GF-D8 (cell line): ENCODE results near the gene TRIM50.
"Not testable (repeated sequence)": the region's sequence is repeated elsewhere in the genome, so short reads cannot be mapped to it uniquely, and the experiment has no call there.

Experiments used
- DNase-seq: peaks from one replicate; lab custom pipeline; 2025; lab: John Stamatoyannopoulos, UW

TRIM50 gene

GRCh38 chr7:73314271-73314670 is 13.6 kb downstream of the TRIM50 start:
- no peak for DNase-seq

GRCh38 chr7:73313521-73313906 is 14.4 kb downstream of the TRIM50 start:
- DNase-seq: no peak

DNA sequence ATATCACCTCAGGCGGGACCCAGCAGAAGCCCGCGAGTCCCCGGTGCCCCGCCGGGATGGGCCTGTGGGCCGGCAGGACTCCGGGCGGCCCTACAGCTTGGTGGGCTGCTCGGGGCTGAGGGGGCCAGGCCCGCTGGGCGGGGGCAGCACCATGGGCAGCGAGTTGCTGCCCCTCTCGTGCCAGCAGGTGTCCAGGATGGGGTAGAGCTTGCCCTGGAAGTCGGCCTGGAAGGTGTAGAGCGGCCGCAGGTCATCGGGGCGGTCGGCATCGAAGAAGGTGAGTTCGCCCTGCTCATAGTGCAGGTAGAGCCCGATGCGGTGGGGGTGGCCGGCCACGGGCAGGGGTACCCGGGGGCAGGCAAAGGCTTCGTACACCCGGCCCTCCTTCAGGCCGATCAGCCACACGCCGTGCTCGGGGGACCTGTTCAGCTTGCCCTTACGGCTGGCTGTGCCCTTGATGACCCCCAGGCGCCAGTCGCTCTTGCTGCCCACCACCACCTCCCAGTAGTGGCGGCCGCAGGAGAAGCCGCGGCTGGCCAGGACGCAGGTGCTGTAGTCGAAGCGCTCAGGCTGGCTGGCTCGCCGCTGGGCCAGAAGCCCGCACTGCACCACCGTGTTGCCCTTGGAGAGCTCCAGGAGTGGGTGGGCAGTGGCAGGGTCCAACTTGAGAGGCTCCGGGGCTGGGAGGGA is 14.9 kb downstream of the TRIM50 start:
- no peak for DNase-seq

- not testable (repeated sequence) for DNase-seq
Measured at GRCh38 chr7:73311421-73311820, 16.5 kb downstream of the TRIM50 start.

- DNase-seq: peak; percentile 90
Measured at GRCh38 chr7:73308665-73309214, 19.1 kb downstream of the TRIM50 start, which contains the start of gene NSUN5. Gene NSUN5 (minus strand): TSS chr7:73308826. CDS start chr7:73308790, 36 bp downstream.

DNA sequence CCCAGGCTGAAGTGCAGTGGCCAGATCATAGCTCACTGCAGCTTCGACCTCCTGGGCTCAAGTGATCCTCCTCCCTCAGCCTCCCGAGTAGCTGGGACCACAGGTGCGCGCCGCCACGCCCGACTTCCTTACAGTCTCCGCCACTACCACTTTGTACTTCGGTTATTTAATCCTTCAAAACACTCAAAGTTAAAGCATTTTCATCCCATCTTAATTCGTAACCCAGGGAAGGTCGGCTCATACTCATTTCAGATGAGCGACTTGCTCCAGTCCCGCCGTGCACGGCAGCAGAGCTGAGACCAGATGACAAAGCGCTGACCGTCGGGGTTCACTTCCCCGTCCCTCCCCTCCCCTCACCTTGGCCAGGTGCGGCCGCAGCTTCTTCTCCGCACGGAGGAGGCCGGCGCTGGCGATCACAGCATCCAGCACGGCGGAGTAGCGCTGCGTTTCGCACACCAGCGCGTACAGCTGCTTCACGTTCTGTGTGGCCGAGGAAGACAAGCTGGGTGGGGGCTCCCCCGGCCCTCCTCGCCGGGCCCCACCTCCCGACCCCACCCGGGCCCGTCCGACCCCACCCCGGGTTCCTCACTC is 19.7 kb downstream of the TRIM50 start:
- no peak for DNase-seq

DNA sequence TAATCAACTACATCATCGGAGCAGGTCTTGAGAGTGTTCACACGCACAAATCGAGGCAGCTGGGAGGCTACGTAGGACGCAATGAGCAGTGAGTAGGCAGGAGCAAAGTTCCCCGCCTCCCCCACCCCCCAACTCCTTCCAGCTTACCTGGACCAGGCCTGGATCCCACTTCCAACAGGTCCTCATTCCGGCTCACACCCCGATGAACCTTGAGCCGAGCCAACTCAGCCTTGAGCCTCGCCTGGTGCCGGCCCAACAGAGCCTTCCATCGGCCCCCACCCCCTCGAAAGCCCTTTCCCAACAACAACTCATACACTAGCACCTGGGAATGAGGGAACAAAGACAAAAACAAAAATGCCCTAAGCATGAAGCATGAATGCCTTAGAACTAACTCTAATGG is 20.4 kb downstream of the TRIM50 start:
- DNase-seq: no peak

- DNase-seq: peak; percentile 92
Measured at GRCh38 chr7:73304612-73305387, 23.1 kb downstream of the TRIM50 start.

DNA sequence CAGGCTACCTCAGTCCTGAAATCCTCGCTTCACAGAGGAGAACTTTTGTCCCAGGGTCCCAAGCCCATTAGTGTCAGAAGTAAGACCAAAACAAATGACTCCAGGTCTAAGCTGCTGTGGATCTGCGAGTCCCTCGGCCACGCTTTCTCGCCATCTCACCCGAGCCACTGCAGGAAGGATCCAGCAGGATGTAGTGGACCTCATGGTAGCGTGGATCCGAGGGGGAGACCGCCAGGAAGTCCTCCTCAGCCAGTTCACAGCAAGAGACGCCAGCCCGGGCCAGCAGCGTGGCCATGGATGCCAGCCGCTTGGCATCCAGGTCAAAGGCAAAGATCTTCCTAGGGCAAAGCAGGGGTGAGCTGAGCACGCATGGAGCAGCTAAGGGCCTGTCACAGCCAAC is 23.8 kb downstream of the TRIM50 start:
- no peak for DNase-seq

- no peak for DNase-seq
Measured at GRCh38 chr7:73303546-73303945, 24.3 kb downstream of the TRIM50 start.

DNA sequence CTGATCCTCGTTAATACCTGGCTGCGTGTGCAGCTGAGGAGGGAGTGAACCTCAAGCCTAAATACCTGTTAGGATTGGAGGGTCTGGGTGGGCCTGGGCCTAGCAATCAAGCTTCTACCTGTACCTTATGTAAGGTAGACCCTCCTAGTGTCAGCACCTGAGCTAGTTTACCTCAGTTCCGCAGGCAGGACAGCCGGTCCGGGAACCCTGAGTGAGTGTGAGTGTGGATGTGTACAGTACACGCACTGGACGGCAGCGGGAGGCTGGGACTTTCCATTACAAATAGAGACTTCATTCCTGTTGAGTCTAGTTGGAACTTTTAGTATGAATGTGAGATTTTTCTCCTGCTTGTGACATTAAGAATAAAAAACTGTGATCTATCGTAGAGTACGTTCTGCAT is 25.0 kb downstream of the TRIM50 start:
- DNase-seq: not testable (repeated sequence)

GRCh38 chr7:73301108-73301507 is 26.8 kb downstream of the TRIM50 start:
- not testable (repeated sequence) for DNase-seq

GRCh38 chr7:73299812-73300211 is 28.1 kb downstream of the TRIM50 start:
- not testable (repeated sequence) for DNase-seq

DNA sequence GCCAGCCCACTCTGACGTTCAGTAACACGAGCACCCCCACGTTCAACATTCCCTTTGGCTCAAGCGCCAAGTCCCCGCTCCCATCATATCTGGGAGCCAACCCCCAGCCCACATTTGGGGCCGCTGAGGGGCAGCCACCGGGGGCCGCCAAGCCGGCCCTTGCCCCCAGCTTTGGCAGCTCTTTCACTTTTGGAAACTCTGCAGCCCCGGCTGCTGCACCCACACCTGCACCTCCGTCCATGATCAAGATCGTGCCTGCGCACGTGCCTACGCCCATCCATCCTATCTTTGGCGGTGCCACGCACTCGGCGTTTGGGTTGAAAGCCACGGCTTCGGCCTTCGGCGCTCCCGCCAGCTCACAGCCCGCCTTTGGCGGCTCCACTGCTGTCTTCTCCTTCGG is 30.2 kb downstream of the TRIM50 start:
- DNase-seq: not testable (repeated sequence)

GRCh38 chr7:73297235-73297634 is 30.6 kb downstream of the TRIM50 start:
- DNase-seq: not testable (repeated sequence)

DNA sequence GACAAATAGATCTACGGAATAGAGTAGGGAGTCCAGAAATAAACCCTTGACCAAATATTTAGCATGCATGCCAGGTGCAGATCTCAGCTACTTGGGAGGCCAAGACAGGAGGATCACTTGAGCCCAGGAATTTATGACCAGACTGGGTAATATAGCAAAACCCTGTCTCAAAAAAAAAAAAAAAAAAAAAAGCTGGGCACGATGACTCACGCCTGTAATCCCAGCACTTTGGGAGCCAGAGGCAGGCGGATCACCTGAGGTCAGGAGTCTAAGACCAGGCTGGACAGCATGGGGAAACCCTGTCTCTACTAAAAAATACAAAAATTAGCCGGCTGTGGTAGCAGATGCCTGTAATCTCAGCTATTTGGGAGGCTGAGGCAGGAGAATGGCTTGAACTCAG is 50.7 kb downstream of the TRIM50 start:
- not testable (repeated sequence) for DNase-seq

DNA sequence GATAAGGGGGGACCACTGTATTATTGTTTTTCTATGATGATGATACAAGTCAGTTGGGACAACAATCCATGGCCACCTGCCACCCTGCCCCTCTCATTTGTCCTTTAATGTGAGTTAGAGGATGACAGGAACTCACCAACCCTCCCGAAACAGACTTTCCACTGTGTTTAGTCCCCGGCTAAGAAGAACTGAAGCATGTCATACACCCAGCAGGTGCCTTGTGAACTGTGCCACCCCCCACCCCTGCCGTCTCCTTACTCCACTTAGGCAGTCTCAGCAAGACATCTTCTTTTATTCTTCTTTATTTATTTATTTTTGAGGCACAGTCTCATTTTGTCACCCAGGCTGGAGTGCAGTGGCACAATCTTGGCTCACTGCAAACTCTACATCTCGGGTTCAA is 60.1 kb downstream of the TRIM50 start:
- not testable (repeated sequence) for DNase-seq

GRCh38 chr7:73266719-73267368 is 61.0 kb downstream of the TRIM50 start:
- not testable (repeated sequence) for DNase-seq
